Endothelial cell (in vitro differentiated cells): Measurements from ENCODE around the gene AFF1. TPM values are rescaled to one million over a fixed set of nuclear protein-coding genes. Genes with fewer than 3 reads are reported as not detected.

Experiments
- DNase-seq: peaks from one replicate; pipeline ENCODE4 v3.0.0; 2021; ENCODE audit warnings: low spot score
- H3K27ac Mint-ChIP-seq: one replicate; pipeline ENCODE4 v1.8.0; 2021; ENCODE audit warnings: mixed read lengths, inconsistent platforms; ENCODE audit not compliant: unreplicated experiment
- H3K27me3 Mint-ChIP-seq: one replicate; pipeline ENCODE4 v1.8.0; 2021; ENCODE audit warnings: mild to moderate bottlenecking, moderate library complexity, mixed read lengths, inconsistent platforms; ENCODE audit not compliant: unreplicated experiment
- H3K36me3 Mint-ChIP-seq: one replicate; pipeline ENCODE4 v1.8.0; 2021; ENCODE audit warnings: mild to moderate bottlenecking, low read depth, mixed read lengths, inconsistent platforms; ENCODE audit not compliant: unreplicated experiment
- H3K4me1 Mint-ChIP-seq: one replicate; pipeline ENCODE4 v1.8.0; 2021; ENCODE audit warnings: mild to moderate bottlenecking, mixed read lengths, inconsistent platforms; ENCODE audit not compliant: unreplicated experiment
- H3K4me3 Mint-ChIP-seq: one replicate; pipeline ENCODE4 v1.8.0; 2021; ENCODE audit warnings: mild to moderate bottlenecking, mixed read lengths, inconsistent platforms; ENCODE audit not compliant: unreplicated experiment
- H3K9me3 Mint-ChIP-seq: one replicate; pipeline ENCODE4 v1.8.0; 2021; ENCODE audit warnings: mixed read lengths, inconsistent platforms; ENCODE audit not compliant: unreplicated experiment
- CTCF ChIP-seq: fragments of 200-600 bp; sonication (generic); IDR thresholded peaks from one replicate; pipeline ENCODE4 v1.5.0; 2021; ENCODE audit warnings: antibody characterized with exemption; ENCODE audit not compliant: unreplicated experiment
- total RNA-seq: library from RNA; stranded (reverse); fragmentation: NEBNext Ultra II Directional; extraction: Animal tissue kit (Norgen Biotek cat#: 25700); gene quantifications from one replicate; pipeline ENCODE4 v1.2.1, GENCODE V29; 2021; ENCODE audit not compliant: unreplicated experiment

Gene AFF1
- total RNA-seq, 1 donor from 2014 or later: 93.1 TPM

GRCh38 chr4:87042986-87043820 lies 108.4 kb downstream of the AFF1 start:
- no peak overlapping the region for H3K4me3 Mint-ChIP-seq
- no peak overlapping the region for H3K27ac Mint-ChIP-seq
- H3K27me3 Mint-ChIP-seq: no peaks in the 10 kb centered on the region
- H3K36me3 Mint-ChIP-seq: peaks cover 8% of the 10 kb centered on the region
- no peaks in the 10 kb centered on the region for H3K9me3 Mint-ChIP-seq
- no peak for DNase-seq
- no peak for TF ChIP-seq CTCF
- peaks cover 37% of the 10 kb centered on the region for H3K4me1 Mint-ChIP-seq

- Mint-ChIP-seq H3K4me1 (peaks cover 32% of the 10 kb centered on the region), H3K27ac (no peak overlapping the region), H3K9me3 (no peaks in the 10 kb centered on the region), H3K36me3 (peaks cover 13% of the 10 kb centered on the region), H3K27me3 (no peaks in the 10 kb centered on the region), H3K4me3 (no peak overlapping the region)
- DNase-seq: no peak
- TF ChIP-seq CTCF: no peak
These were observed 109.9 kb downstream of the AFF1 start for GRCh38 chr4:87044511-87045233.

- Mint-ChIP-seq H3K27me3 (peaks cover 2% of the 10 kb centered on the region), H3K27ac (no peak overlapping the region), H3K9me3 (no peaks in the 10 kb centered on the region), H3K4me3 (no peak overlapping the region), H3K4me1 (peaks cover 32% of the 10 kb centered on the region), H3K36me3 (peaks cover 13% of the 10 kb centered on the region)
- DNase-seq: no peak
- TF ChIP-seq CTCF: no peak
These were observed 110.4 kb downstream of the AFF1 start for GRCh38 chr4:87045234-87045558.

GRCh38 chr4:87045659-87046058 lies 110.8 kb downstream of the AFF1 start:
- H3K27me3 Mint-ChIP-seq: peaks cover 2% of the 10 kb centered on the region
- H3K9me3 Mint-ChIP-seq: no peaks in the 10 kb centered on the region
- no peak for TF ChIP-seq CTCF
- H3K4me1 Mint-ChIP-seq: peaks cover 35% of the 10 kb centered on the region
- DNase-seq: no peak
- H3K36me3 Mint-ChIP-seq: peaks cover 15% of the 10 kb centered on the region
- no peak overlapping the region for H3K4me3 Mint-ChIP-seq
- no peak overlapping the region for H3K27ac Mint-ChIP-seq

- no peaks in the 10 kb centered on the region for H3K9me3 Mint-ChIP-seq
- no peak overlapping the region for H3K4me3 Mint-ChIP-seq
- peaks cover 19% of the 10 kb centered on the region for H3K36me3 Mint-ChIP-seq
- peaks cover 2% of the 10 kb centered on the region for H3K27me3 Mint-ChIP-seq
- H3K27ac Mint-ChIP-seq: no peak overlapping the region
- TF ChIP-seq CTCF: no peak
- DNase-seq: no peak
- H3K4me1 Mint-ChIP-seq: peaks cover 39% of the 10 kb centered on the region
These were observed 111.3 kb downstream of the AFF1 start for GRCh38 chr4:87046121-87046551.
